Thyroid gland (tissue), 4 donors: ENCODE data around the gene PPIP5K1.

Experiments
- CTCF ChIP-seq, 6 experiments: fragments of 200-600 bp in 3 of 6; fragments of 450-650 bp in 3 of 6; sonication (generic) in 3 of 6; IDR thresholded peaks; one replicate each; pipeline ENCODE4 v1.5.1; 2016 to 2019; ENCODE audit warnings: antibody characterized with exemption in 6 of 6, mild to moderate bottlenecking in 2 of 6, inconsistent platforms in 1 of 6, moderate library complexity in 1 of 6
- POLR2A ChIP-seq, 2 donors: fragments of 450-650 bp; IDR thresholded peaks; one replicate each; pipeline ENCODE4 v1.6.1; 2017; ENCODE audit warnings: antibody characterized with exemption in 2 of 2, mild to moderate bottlenecking in 2 of 2, moderate library complexity in 1 of 2

- TF ChIP-seq CTCF (IDR thresholded peaks at IDR 0.05) (peak in 4 of 6 experiments; percentile 28 to 59 (median 52)), POLR2A (IDR thresholded peaks at IDR 0.05) (peak in 1 of 2 donors; percentile 16)
These were observed 75.6 kb downstream of the PPIP5K1 start for GRCh38 chr15:43514241-43515057.
